UCSD-AML1 (cell line): ENCODE data around the gene SMTNL2.
"Not testable (repeated sequence)": the region's sequence is repeated elsewhere in the genome, so short reads cannot be mapped to it uniquely, and the experiment has no call there.

Experiments used
- DNase-seq: peaks from one replicate; lab custom pipeline; 2025; ENCODE audit not compliant: unreplicated experiment; lab: John Stamatoyannopoulos, UW

SMTNL2 gene

GRCh38 chr17:4631836-4632580, 47.7 kb downstream of the SMTNL2 start:
- no peak for DNase-seq

- DNase-seq = no peak
These were observed 48.2 kb downstream of the SMTNL2 start for GRCh38 chr17:4632581-4632920.

- no peak for DNase-seq
These were observed 49.3 kb downstream of the SMTNL2 start for GRCh38 chr17:4633643-4634042.

GRCh38 chr17:4634976-4635375, 50.6 kb downstream of the SMTNL2 start:
- DNase-seq = no peak

DNA sequence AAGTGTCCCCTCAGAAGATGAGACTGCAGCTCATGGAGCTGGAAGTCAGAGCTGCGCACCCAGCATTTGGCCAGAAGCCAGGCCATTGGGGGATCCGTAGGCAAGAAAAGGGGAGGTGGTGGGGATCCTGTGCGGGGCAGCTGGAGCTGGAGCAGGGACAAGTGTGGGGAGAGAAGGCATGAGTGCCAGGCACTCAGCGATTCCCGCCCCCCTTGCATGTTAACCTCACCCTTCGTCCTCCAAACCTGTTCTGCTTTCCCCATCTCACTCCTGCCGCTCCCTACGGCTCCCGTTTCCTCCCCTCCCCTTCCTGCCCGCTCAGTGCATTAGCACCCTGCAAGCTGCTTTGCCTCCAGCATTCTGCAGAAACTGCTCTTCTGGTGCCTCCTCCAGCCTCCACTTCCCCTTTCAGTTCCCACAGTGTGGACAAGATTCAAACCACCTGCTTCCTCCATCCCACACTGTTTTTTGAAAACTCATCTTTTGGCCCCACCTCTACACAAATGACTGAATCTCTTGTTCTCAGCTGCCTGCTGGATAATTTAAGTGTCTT, 51.6 kb downstream of the SMTNL2 start:
- DNase-seq = peak; percentile 60

DNA sequence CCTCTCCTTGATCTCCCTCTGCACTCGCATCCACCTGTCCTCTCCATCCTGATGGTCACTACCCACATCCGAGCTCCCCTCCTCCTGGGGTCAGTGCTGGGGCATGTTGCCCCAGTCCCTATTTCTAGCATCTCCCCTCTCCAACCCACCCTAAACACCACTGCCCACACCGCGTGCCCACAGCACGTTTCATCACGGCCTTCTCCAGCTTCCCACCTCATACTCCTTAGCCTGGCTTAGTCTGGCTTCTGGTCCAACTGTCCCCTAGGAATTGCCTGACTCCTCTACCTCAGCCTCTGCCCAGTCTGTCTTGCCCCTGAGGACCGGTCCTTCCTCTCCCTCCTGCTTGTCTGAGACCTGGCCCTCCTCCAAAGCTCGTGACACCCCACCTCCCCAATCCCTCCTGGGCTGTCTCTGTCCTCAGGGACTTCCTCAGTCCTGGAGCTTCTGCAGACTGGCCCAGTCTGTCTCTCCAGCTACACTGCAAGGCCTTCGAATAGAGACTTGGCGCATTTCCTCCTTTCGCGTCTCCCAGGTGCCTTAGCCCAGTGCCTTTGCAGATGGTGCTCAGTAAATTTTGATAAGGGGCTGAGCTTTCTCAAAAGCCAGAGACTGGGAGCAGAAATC, 52.3 kb downstream of the SMTNL2 start:
- DNase-seq = no peak

GRCh38 chr17:4638766-4639165, 54.4 kb downstream of the SMTNL2 start:
- not testable (repeated sequence) for DNase-seq

GRCh38 chr17:4639301-4640059, 55.2 kb downstream of the SMTNL2 start:
- DNase-seq = peak; percentile 54

DNA sequence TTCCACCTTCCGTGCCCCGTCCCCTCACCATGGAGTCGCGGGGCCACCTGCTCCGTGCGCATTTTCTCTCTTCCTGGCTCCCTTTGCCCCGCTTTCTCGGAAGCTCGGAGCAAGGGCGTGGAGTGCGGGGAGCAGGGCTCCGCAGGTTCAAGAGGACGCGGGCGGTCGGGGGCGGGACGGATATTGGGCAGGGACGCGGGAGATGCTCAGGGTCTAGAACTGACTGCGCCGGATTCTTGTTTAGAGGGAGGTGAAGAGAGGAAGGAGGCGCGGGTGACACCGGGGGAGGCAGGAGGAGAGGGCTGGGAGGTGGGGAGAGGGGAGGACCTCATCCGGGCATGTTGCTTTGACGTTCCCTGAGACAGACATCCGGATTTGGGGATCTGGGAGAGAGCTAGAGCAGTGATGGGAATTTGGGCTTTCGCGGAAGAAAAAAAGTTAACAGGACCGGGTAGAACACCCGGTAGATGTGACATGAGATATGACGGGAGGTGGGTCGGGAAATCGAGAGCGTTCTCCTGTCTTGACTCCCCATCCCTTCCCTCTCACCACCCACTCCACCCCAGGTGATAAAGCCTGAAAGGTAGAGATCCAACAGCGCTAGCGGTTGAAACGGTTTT, 56.4 kb downstream of the SMTNL2 start:
- DNase-seq = not testable (repeated sequence)

DNA sequence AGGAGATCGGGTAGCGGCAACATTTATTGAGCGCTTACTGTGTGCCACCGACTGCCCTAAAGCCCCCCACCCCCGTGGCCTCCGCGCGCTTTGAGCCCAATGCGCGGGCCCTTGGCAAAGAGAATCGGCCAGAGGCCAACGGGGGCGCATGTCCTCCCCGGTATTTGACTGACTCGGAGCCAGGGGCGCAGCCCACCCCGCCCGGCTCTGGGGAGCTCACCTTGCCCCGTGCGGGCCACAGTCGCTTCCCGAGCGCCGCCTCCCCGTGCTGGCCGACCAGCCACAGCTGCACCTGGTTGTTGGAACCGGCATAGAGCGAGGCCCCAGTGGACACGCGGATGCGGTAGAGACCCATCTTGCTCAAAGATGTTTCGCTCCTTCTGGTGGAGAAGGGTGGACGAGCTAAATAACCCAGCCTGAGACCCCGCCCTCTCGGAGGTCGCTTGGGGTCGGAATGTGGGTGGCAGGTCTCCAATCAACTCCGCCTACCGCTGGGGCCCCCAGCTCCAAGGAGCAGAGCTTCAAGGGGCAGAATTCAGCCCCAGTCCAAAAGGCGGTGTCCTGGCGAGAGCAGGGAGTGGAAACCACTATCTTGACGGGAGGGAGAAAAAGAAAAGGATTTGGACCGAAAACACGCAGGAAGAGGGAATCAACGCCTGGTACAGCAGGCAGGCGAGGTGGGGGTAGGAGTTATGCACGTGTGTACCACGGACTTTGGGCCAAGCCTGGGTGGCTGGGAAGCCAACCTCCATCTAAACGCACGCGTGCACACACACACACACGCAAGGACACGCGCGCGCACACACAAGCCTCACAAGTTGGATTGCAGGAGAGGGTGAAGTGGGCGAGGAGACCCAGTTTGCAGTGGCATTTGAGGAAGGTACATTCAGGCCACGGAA, 57.2 kb downstream of the SMTNL2 start, which contains the start of gene ALOX15:
ALOX15 (minus strand) TSS at position 382 of the 899 bp plus-strand sequence; CDS start at position 355, 27 bp downstream.
- DNase-seq = no peak

DNA sequence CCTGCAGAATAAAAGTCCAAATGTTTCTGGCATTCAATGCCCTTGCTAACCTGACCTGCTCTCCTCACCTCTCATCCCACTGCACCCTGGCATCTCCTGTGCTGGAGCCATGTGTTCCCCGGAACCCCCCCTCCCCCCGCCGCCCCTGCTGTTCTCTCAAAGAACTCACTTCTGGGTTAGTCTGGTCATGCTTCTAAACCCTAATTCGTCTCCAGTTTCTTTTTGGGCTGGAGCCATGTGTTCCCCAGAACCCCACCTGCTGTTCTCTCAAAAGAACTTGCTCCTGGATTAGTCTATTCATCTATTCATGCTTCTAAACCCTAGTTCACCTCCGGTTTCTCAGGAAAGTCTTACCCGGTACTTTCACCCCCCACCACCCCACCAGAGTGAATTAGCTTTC, 58.0 kb downstream of the SMTNL2 start:
- DNase-seq = no peak

GRCh38 chr17:4643676-4644075, 59.3 kb downstream of the SMTNL2 start:
- DNase-seq = no peak

- no peak for DNase-seq
These were observed 61.3 kb downstream of the SMTNL2 start for GRCh38 chr17:4645642-4646041.

DNA sequence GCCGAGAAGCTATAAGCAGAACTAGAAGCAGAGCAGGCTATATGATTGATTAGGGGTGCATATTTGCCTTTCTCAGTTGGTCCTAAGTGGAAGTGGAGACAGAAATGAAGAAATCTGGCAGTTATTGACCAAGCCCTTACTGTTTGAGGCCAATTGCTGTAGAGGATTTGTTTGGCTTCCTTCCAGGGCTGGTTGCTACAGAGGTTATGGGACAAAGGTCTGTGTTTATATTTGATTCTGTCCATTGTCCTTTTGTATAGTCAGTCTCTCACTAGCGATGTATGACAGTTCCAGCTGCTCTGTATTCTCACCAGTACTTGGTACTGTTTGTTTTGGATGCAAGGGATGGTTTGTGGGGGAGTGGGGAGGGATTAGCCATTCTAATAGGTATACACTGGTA, 64.4 kb downstream of the SMTNL2 start:
- no peak for DNase-seq

GRCh38 chr17:4652997-4653396, 68.7 kb downstream of the SMTNL2 start:
- DNase-seq = no peak

DNA sequence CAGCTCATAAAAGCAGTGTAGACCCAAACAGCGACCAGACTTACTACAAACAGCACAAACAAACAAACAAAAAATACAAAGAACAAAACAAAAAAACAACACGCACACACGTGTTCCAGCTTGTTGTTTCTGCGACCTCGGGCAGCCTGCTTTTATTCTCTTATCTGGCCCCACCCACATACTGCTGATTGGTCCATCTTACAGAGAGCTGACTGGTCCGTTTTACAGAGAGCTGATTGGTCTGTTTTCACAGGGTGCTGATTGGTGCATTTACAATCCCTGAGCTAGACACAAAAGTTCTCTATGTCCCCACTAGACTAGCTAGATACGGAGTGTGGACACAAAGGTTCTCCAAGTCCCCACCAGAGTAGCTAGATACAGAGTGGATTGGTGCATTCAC, 71.6 kb downstream of the SMTNL2 start:
- DNase-seq = not testable (repeated sequence)

GRCh38 chr17:4657678-4658077, 73.3 kb downstream of the SMTNL2 start:
- no peak for DNase-seq
